Loucy (cell line): ENCODE data around the gene PEX11B.

Experiments
- H2AFZ ChIP-seq: fragments of 200-600 bp; sonication (generic); 2 replicates; pipeline ENCODE4 v1.6.0; 2016; ENCODE audit warnings: antibody characterized with exemption, mild to moderate bottlenecking, low read length, moderate library complexity
- H3F3A ChIP-seq: fragments of 200-600 bp; 2 replicates; pipeline ENCODE4 v1.6.0; 2016; ENCODE audit warnings: antibody characterized with exemption, low read depth, mild to moderate bottlenecking
- H3K27me3 ChIP-seq: fragments of 200-600 bp; sonication (generic); 2 replicates; pipeline ENCODE4 v1.6.1; 2014; ENCODE audit warnings: low read length, mild to moderate bottlenecking; ENCODE audit not compliant: insufficient read depth, poor library complexity, severe bottlenecking
- H3K36me3 ChIP-seq: fragments of 200-600 bp; sonication (generic); 2 replicates; pipeline ENCODE4 v1.6.1; 2016; ENCODE audit warnings: low read length; ENCODE audit not compliant: insufficient read depth
- H3K4me1 ChIP-seq: fragments of 200-600 bp; sonication (generic); 2 replicates; pipeline ENCODE4 v1.5.1; 2014; ENCODE audit warnings: low read length, mild to moderate bottlenecking; ENCODE audit not compliant: insufficient read depth, poor library complexity, severe bottlenecking
- H3K4me2 ChIP-seq: fragments of 200-600 bp; sonication (generic); 2 replicates; pipeline ENCODE4 v1.6.0; 2014; ENCODE audit warnings: antibody characterized with exemption, low read length, low read depth, mild to moderate bottlenecking; ENCODE audit not compliant: poor library complexity, severe bottlenecking
- H3K4me3 ChIP-seq: fragments of 200-600 bp; sonication (generic); 2 replicates; pipeline ENCODE4 v1.5.1; 2014; ENCODE audit warnings: low read length, mild to moderate bottlenecking, mixed read lengths; ENCODE audit not compliant: poor library complexity, severe bottlenecking
- H3K79me2 ChIP-seq: fragments of 200-600 bp; sonication (generic); 2 replicates; pipeline ENCODE4 v1.6.1; 2014; ENCODE audit warnings: low read length; ENCODE audit not compliant: insufficient read depth
- H3K9ac ChIP-seq: fragments of 200-600 bp; sonication (generic); 2 replicates; pipeline ENCODE4 v1.6.0; 2014; ENCODE audit warnings: mild to moderate bottlenecking, low read depth, low read length, moderate library complexity; ENCODE audit not compliant: poor library complexity, severe bottlenecking
- H3K9me2 ChIP-seq: fragments of 200-600 bp; sonication (generic); replicated peaks from 2 replicates; pipeline ENCODE4 v1.6.1; 2016; ENCODE audit warnings: low read depth, low read length, mixed read lengths
- H3K9me3 ChIP-seq: fragments of 200-600 bp; sonication (generic); 2 replicates; pipeline ENCODE4 v1.6.1; 2014; ENCODE audit warnings: mild to moderate bottlenecking, antibody characterized with exemption, low read length, low read depth; ENCODE audit not compliant: insufficient read depth
- H4K20me1 ChIP-seq: fragments of 200-600 bp; sonication (generic); 2 replicates; pipeline ENCODE4 v1.6.0; 2014; ENCODE audit warnings: antibody characterized with exemption, low read length, mild to moderate bottlenecking; ENCODE audit not compliant: insufficient read depth, poor library complexity, severe bottlenecking
- CTCF ChIP-seq: fragments of 200-600 bp; sonication (generic); conservative IDR thresholded peaks from 2 replicates; pipeline ENCODE4 v1.5.1; 2014; ENCODE audit warnings: mild to moderate bottlenecking, antibody characterized with exemption, low read length
- EZH2phosphoT487 ChIP-seq: fragments of 200-600 bp; IDR thresholded peaks from 2 replicates; pipeline ENCODE4 v1.6.1; 2018; ENCODE audit warnings: antibody characterized with exemption, mild to moderate bottlenecking, moderate library complexity, borderline replicate concordance

PEX11B gene

GRCh38 chr1:145878724-145879123, 39.8 kb downstream of the PEX11B start:
- no peaks in the 10 kb centered on the region for H3K4me1 ChIP-seq
- H3K4me2 ChIP-seq, result no peak overlapping the region
- H3K36me3 ChIP-seq, result no peaks in the 10 kb centered on the region
- H4K20me1 ChIP-seq, result no peaks in the 10 kb centered on the region
- H3K9me2 ChIP-seq, result no peaks in the 10 kb centered on the region
- H3K27me3 ChIP-seq, result peaks cover 4% of the 10 kb centered on the region
- H3K79me2 ChIP-seq, result no peaks in the 10 kb centered on the region
- no peaks in the 10 kb centered on the region for H3F3A ChIP-seq
- TF ChIP-seq CTCF, result no peak
- no peak for TF ChIP-seq EZH2phosphoT487
- no peaks in the 10 kb centered on the region for H3K9me3 ChIP-seq
- no peak overlapping the region for H2AFZ ChIP-seq
- no peak overlapping the region for H3K9ac ChIP-seq
- H3K4me3 ChIP-seq, result no peak overlapping the region

- no peak overlapping the region; the same call in 1 of the 2 replicates for H2AFZ ChIP-seq
- no peaks in the 10 kb centered on the region for H3K79me2 ChIP-seq
- H3K9ac ChIP-seq, result no peak overlapping the region
- H3K9me2 ChIP-seq, result no peaks in the 10 kb centered on the region
- H3K27me3 ChIP-seq, result no peaks in the 10 kb centered on the region
- no peak overlapping the region for H3K4me2 ChIP-seq
- no peak overlapping the region for H3K4me3 ChIP-seq
- no peaks in the 10 kb centered on the region for H3K9me3 ChIP-seq
- H4K20me1 ChIP-seq, result no peaks in the 10 kb centered on the region
- H3K36me3 ChIP-seq, result no peaks in the 10 kb centered on the region
- no peaks in the 10 kb centered on the region for H3F3A ChIP-seq
- TF ChIP-seq CTCF, result no peak
- no peak for TF ChIP-seq EZH2phosphoT487
- H3K4me1 ChIP-seq, result no peaks in the 10 kb centered on the region
These were observed 40.5 kb downstream of the PEX11B start for GRCh38 chr1:145877923-145878486.

GRCh38 chr1:145874646-145875045, 43.9 kb downstream of the PEX11B start:
- H3K4me1 ChIP-seq, result no peaks in the 10 kb centered on the region
- no peaks in the 10 kb centered on the region for H4K20me1 ChIP-seq
- no peak overlapping the region for H3K9ac ChIP-seq
- no peaks in the 10 kb centered on the region for H3K9me2 ChIP-seq
- H3K27me3 ChIP-seq, result no peaks in the 10 kb centered on the region
- no peaks in the 10 kb centered on the region for H3K79me2 ChIP-seq
- no peaks in the 10 kb centered on the region for H3F3A ChIP-seq
- H3K4me3 ChIP-seq, result no peak overlapping the region
- TF ChIP-seq CTCF, result no peak
- no peak for TF ChIP-seq EZH2phosphoT487
- H2AFZ ChIP-seq, result no peak overlapping the region
- no peak overlapping the region for H3K4me2 ChIP-seq
- H3K9me3 ChIP-seq, result no peaks in the 10 kb centered on the region
- no peaks in the 10 kb centered on the region for H3K36me3 ChIP-seq
